Upper lobe of left lung (tissue), 4 donors: Measurements from ENCODE around the gene RNFT2.

Experiments used
- EP300 ChIP-seq, 4 donors: sonication (generic); formaldehyde crosslinking; IDR thresholded peaks; one replicate each; pipeline ENCODE4 v1.5.1; 2017; ENCODE audit warnings: antibody characterized with exemption in 4 of 4, control low read depth in 2 of 4
- TF ChIP-seq, protein P1 (sequence below), 6 experiments: fragments of 450-650 bp in 4 of 6; fragments of 200-600 bp in 2 of 6; sonication (generic) in 2 of 6; IDR thresholded peaks; one replicate each; pipeline ENCODE4 v1.5.1; 2016 to 2019; ENCODE audit warnings: antibody characterized with exemption in 6 of 6

DNA sequence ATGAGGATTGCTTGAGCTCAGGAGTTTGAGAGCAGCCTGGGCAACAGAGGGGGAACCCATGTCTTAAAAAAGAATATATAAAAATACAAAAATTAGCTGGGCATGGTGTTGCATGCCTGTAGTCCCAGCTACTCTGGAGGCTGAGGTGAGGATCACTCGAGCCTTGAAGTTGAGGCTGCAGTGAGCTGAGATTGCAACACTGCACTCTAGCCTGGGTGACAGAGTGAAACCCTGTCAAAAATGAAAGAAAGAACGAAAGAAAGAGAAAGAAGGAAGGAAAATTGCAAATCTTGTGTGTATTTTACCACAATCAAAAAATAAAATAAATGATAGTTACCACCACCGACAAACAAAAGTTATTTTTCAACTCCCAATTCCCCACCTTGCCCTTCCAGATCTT is 45.5 kb upstream of the RNFT2 start:
- TF ChIP-seq, protein P1, sequence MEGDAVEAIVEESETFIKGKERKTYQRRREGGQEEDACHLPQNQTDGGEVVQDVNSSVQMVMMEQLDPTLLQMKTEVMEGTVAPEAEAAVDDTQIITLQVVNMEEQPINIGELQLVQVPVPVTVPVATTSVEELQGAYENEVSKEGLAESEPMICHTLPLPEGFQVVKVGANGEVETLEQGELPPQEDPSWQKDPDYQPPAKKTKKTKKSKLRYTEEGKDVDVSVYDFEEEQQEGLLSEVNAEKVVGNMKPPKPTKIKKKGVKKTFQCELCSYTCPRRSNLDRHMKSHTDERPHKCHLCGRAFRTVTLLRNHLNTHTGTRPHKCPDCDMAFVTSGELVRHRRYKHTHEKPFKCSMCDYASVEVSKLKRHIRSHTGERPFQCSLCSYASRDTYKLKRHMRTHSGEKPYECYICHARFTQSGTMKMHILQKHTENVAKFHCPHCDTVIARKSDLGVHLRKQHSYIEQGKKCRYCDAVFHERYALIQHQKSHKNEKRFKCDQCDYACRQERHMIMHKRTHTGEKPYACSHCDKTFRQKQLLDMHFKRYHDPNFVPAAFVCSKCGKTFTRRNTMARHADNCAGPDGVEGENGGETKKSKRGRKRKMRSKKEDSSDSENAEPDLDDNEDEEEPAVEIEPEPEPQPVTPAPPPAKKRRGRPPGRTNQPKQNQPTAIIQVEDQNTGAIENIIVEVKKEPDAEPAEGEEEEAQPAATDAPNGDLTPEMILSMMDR (IDR thresholded peaks at IDR 0.05) = no peak
- no peak for TF ChIP-seq EP300 (IDR thresholded peaks at IDR 0.05)
